HG03139 (cell line): ENCODE results near the gene TMEM25.
"Not testable (repeated sequence)": the region's sequence is repeated elsewhere in the genome, so short reads cannot be mapped to it uniquely, and the experiment has no call there.

Experiments used
- ATAC-seq: cut with Tn5 transposase; IDR thresholded peaks from one replicate; pipeline ENCODE4 v1.9.1; 2021; ENCODE audit not compliant: unreplicated experiment

The TMEM25 gene

GRCh38 chr11:118530683-118531596 lies at the start of gene TMEM25:
Gene TMEM25 (plus strand): TSS chr11:118531192. CDS start chr11:118531802, 610 bp downstream.
- peak; percentile 68 for ATAC-seq

- not testable (repeated sequence) for ATAC-seq
Observed at GRCh38 chr11:118481238-118481637, 49.8 kb upstream of the TMEM25 start.

- ATAC-seq = no peak
Observed at GRCh38 chr11:118484405-118484804, 46.6 kb upstream of the TMEM25 start.

GRCh38 chr11:118485273-118485672 lies 45.7 kb upstream of the TMEM25 start:
- ATAC-seq = no peak

- ATAC-seq = no peak
Observed at GRCh38 chr11:118488480-118489109, 42.4 kb upstream of the TMEM25 start.

GRCh38 chr11:118491041-118491440 lies 40.0 kb upstream of the TMEM25 start:
- no peak for ATAC-seq

- no peak for ATAC-seq
Observed at GRCh38 chr11:118497831-118498230, 33.2 kb upstream of the TMEM25 start.

DNA sequence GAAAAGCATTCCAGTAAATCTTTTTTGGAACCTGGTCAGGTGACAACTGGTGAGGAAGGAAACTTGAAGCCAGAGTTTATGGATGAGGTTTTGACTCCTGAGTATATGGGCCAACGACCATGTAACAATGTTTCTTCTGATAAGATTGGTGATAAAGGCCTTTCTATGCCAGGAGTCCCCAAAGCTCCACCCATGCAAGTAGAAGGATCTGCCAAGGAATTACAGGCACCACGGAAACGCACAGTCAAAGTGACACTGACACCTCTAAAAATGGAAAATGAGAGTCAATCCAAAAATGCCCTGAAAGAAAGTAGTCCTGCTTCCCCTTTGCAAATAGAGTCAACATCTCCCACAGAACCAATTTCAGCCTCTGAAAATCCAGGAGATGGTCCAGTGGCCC lies 27.8 kb upstream of the TMEM25 start:
- no peak for ATAC-seq

- ATAC-seq = no peak
Observed at GRCh38 chr11:118511601-118512000, 19.4 kb upstream of the TMEM25 start.

DNA sequence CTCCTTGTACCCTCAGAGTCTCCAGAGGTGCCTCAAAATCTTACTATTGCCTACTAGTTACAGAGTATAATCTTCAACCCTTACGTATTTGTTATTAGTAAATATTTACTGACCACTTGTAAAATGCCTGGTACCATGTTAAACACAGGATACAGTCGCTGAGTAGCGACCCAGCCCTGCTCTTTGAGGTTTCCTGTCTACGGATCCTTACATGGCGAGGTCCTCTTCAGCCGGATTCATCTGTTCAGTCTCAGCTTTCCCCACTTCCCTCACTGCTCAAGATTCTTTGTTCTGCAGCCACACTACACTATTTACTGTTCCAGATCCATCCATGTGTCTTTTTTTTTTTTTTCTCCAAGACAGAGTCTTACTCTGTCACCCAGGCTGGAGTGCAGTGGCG lies 16.9 kb upstream of the TMEM25 start:
- ATAC-seq = no peak

DNA sequence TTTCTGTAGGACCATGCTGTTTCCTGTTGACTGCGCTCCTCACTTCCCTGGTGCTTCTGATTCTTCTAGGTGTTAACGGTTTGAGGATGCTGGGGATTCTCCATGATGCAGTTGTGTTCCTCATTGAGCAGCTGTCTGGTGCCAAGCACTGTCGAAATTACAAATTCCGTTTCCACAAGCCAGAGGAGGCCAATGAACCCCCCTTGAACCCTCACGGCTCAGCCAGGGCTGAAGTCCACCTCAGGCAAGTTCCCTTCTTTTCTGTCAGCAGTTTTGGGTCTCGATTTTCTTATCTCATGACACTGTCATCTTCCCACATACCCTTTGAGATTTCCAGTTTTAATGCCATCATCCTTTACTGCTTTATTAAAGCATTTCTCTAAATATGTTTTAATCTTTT lies 11.4 kb upstream of the TMEM25 start:
- ATAC-seq = no peak

GRCh38 chr11:118521892-118522311 lies 9.1 kb upstream of the TMEM25 start:
- ATAC-seq = no peak

DNA sequence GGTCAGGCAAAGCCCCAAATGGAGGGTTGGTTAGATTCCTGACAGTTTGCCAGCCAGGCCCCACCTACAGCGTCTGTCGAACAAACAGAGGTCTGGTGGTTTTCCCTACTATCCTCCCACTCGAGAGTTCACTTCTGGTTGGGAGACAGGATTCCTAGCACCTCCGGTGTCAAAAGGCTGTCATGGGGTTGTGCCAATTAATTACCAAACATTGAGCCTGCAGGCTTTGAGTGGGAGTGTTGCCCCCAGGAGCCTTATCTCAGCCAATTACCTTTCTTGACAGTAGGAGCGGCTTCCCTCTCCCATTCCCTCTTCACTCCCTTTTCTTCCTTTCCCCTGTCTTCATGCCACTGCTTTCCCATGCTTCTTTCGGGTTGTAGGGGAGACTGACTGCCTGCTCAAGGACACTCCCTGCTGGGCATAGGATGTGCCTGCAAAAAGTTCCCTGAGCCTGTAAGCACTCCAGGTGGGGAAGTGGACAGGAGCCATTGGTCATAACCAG lies 8.4 kb upstream of the TMEM25 start:
- ATAC-seq = no peak

- ATAC-seq = no peak
Observed at GRCh38 chr11:118524356-118524755, 6.6 kb upstream of the TMEM25 start.

GRCh38 chr11:118524757-118525470 lies 6.1 kb upstream of the TMEM25 start:
- no peak for ATAC-seq

DNA sequence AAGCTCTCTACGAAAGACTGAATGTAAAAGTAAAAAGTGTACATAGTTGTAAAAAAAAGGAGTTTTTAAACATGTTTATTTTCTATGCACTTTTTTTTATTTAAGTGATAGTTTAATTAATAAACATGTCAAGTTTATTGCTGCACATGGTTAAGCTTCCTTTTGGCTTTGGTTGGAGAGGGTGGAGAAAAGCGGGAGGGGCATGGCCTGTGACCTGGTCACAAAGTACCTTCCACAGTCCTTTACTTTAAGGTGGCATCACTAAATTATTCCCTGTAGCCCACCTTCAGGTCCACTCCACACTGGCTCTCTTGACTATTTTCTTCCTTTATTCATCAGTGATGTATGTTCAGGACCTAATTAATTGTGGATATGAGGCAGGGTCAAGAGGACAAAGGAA lies 4.3 kb upstream of the TMEM25 start:
- no peak for ATAC-seq

DNA sequence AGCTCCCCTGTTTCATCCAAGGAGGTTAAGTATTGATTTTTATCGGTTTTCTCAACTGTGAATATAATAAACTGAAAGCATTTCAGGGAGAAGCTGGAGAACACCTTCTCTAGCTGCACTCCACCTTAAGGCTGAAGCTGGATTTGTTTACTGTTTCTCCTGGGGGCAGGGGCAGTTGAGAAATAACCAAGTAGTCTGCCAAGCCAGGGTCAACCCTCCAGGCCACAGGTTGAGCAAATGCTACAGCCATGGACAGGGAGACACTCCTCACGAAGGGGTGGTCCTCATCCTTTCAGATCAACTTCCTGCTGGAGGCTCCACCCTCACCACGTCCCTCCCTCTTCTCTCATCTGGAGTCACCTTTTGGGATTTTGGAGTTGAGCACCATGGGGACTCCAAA lies 3.9 kb upstream of the TMEM25 start, which contains the start of gene TTC36:
Gene TTC36 (plus strand): TSS at position 366 of the 400 bp plus-strand sequence. CDS start 21 bp downstream, at position 387.
- no peak for ATAC-seq

- no peak for ATAC-seq
Observed at GRCh38 chr11:118528511-118528910, 2.5 kb upstream of the TMEM25 start.

DNA sequence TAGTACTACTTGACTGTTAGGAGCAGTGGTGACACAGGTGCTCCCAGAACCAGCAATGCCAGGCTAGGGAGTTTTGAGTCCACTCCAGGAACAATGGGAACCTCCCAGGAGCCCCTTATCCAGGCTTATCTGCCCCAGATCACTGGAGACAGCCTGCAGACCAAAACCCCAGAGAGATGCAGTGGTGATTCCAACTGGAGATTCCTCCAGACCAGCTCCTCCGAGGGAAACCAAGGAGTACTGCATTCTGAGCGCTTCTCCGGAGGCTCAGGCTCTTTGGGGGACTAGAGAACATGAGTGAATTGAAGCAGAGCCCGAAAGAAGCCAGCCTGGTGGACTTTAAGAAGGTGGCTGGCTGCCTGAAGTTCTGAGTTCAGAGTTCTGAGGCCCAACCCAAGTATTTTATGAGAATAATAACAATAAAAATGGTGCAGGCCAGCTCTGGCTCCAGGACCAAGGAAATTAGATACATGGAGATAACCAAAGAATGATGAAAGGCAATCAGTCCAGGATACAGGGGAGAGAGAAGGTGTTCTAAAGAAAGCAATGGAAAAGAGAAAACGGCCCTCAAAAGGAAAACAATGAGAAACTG lies 1.3 kb upstream of the TMEM25 start:
- ATAC-seq = no peak

- ATAC-seq = no peak
Observed at GRCh38 chr11:118530180-118530682, 761 bp upstream of the TMEM25 start.

GRCh38 chr11:118531597-118532084 lies 649 bp downstream of the TMEM25 start:
- ATAC-seq = no peak
